ENCODE measurements around the gene ASAH2. TPM values are rescaled to one million over a fixed set of nuclear protein-coding genes. Genes with fewer than 3 reads are reported as not detected.

The ASAH2 gene
- total RNA-seq, 2 experiments from 2014 or later: 1.8 to 2.3 TPM

- Mint-ChIP-seq H3K36me3 (ENCODE audit: low read depth) (no peaks in the 10 kb centered on the region), H3K9me3 (ENCODE audit: insufficient read depth) (no peaks in the 10 kb centered on the region), H3K4me1 (ENCODE audit: low read depth) (no peaks in the 10 kb centered on the region), H3K27me3 (ENCODE audit: low read depth) (peaks cover 24% of the 10 kb centered on the region), H3K27ac (no peak overlapping the region), H3K4me3 (no peak overlapping the region)
- ChIA-PET CTCF (no interaction called here), POLR2A (no interaction called here)
- DNase-seq (no peak), ATAC-seq (no peak)
These were observed 29.8 kb downstream of the ASAH2 start for GRCh38 chr10:50221470-50221869.

GRCh38 chr10:50219646-50220045, 31.7 kb downstream of the ASAH2 start:
- no peak overlapping the region for H3K4me3 Mint-ChIP-seq
- H3K36me3 Mint-ChIP-seq (ENCODE audit: low read depth): no peaks in the 10 kb centered on the region
- H3K27me3 Mint-ChIP-seq (ENCODE audit: low read depth): peaks cover 27% of the 10 kb centered on the region
- H3K4me1 Mint-ChIP-seq (ENCODE audit: low read depth): no peaks in the 10 kb centered on the region
- no peaks in the 10 kb centered on the region for H3K9me3 Mint-ChIP-seq (ENCODE audit: insufficient read depth)
- no peak overlapping the region for H3K27ac Mint-ChIP-seq
- ChIA-PET POLR2A (no interaction called here), CTCF (no interaction called here)
- ATAC-seq: no peak
- DNase-seq: no peak

GRCh38 chr10:50219200-50219599, 32.1 kb downstream of the ASAH2 start:
- Mint-ChIP-seq H3K27me3 (ENCODE audit: low read depth) (peaks cover 23% of the 10 kb centered on the region), H3K4me1 (ENCODE audit: low read depth) (no peaks in the 10 kb centered on the region), H3K9me3 (ENCODE audit: insufficient read depth) (no peaks in the 10 kb centered on the region), H3K27ac (no peak overlapping the region), H3K36me3 (ENCODE audit: low read depth) (no peaks in the 10 kb centered on the region), H3K4me3 (no peak overlapping the region)
- DNase-seq: no peak
- CTCF ChIA-PET: no interaction called here
- POLR2A ChIA-PET: no interaction called here
- no peak for ATAC-seq

DNA sequence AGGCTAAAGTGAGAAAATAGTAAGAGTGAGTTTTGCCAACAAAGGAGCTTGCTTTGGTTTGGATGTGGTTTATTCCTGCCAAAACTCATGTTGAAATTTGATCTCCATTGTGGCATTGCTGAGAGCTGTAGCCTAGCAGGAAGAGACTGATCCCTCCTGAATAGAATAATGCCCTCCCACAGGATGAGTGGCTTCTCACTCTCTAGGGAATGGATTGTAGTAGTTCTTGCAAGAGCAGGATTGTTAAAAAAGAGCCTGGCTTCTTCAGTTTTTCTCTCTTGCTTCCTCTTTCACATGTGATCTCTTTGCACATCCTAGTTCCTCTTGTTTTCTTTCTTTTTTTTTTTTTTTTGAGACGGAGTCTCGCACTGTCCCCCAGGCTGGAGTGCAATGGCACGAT, 34.4 kb downstream of the ASAH2 start:
- DNase-seq (no peak), ATAC-seq (no peak)
- ChIA-PET CTCF (no interaction called here), POLR2A (no interaction called here)
- Mint-ChIP-seq H3K4me1 (ENCODE audit: low read depth) (no peaks in the 10 kb centered on the region), H3K27ac (no peak overlapping the region), H3K9me3 (ENCODE audit: insufficient read depth) (no peaks in the 10 kb centered on the region), H3K36me3 (ENCODE audit: low read depth) (no peaks in the 10 kb centered on the region), H3K4me3 (no peak overlapping the region), H3K27me3 (ENCODE audit: low read depth) (peaks cover 17% of the 10 kb centered on the region)

- DNase-seq (no peak), ATAC-seq (no peak)
- Mint-ChIP-seq H3K4me3 (no peak overlapping the region), H3K36me3 (ENCODE audit: low read depth) (no peaks in the 10 kb centered on the region), H3K4me1 (ENCODE audit: low read depth) (no peaks in the 10 kb centered on the region), H3K27ac (no peak overlapping the region), H3K9me3 (ENCODE audit: insufficient read depth) (no peaks in the 10 kb centered on the region), H3K27me3 (ENCODE audit: low read depth) (peaks cover 16% of the 10 kb centered on the region)
- CTCF ChIA-PET: no interaction called here
- POLR2A ChIA-PET: no interaction called here
These were observed 34.9 kb downstream of the ASAH2 start for GRCh38 chr10:50216418-50216817.

- no peak overlapping the region for H3K27ac Mint-ChIP-seq
- ChIA-PET CTCF (no interaction called here), POLR2A (no interaction called here)
- no peak for ATAC-seq
- H3K27me3 Mint-ChIP-seq (ENCODE audit: low read depth): peaks cover 22% of the 10 kb centered on the region
- H3K9me3 Mint-ChIP-seq (ENCODE audit: insufficient read depth): no peaks in the 10 kb centered on the region
- DNase-seq: no peak
- H3K4me1 Mint-ChIP-seq (ENCODE audit: low read depth): no peaks in the 10 kb centered on the region
- no peak overlapping the region for H3K4me3 Mint-ChIP-seq
- no peaks in the 10 kb centered on the region for H3K36me3 Mint-ChIP-seq (ENCODE audit: low read depth)
These were observed 39.6 kb downstream of the ASAH2 start for GRCh38 chr10:50211670-50212069.

GRCh38 chr10:50210876-50211275, 40.4 kb downstream of the ASAH2 start:
- Mint-ChIP-seq H3K9me3 (ENCODE audit: insufficient read depth) (no peaks in the 10 kb centered on the region), H3K27me3 (ENCODE audit: low read depth) (peaks cover 29% of the 10 kb centered on the region), H3K36me3 (ENCODE audit: low read depth) (no peaks in the 10 kb centered on the region), H3K4me3 (no peak overlapping the region), H3K4me1 (ENCODE audit: low read depth) (no peaks in the 10 kb centered on the region), H3K27ac (no peak overlapping the region)
- ATAC-seq (no peak), DNase-seq (no peak)
- ChIA-PET CTCF (no interaction called here), POLR2A (no interaction called here)

Other genes with a start within 250 kb of the ASAH2 start
- 10 to 100 TPM; 31.0 to 36.9 TPM for gene WASHC2A, start 183.6 kb downstream of the ASAH2 start, total RNA-seq